Fibroblast of lung (primary cell): ENCODE results near the gene ZNF598.

Experiments used
- CTCF ChIP-seq, 2 donors: IDR thresholded peaks in 1 of 2; conservative IDR thresholded peaks in 1 of 2; 1 replicate in 1 of 2; 2 replicates in 1 of 2; pipeline ENCODE4 v1.5.1; 2011 to 2012; ENCODE audit warnings: low read length in 2 of 2, control low read depth in 1 of 2, inconsistent platforms in 1 of 2, low read depth in 1 of 2, mild to moderate bottlenecking in 1 of 2
- EZH2 ChIP-seq: IDR thresholded peaks from 2 replicates; pipeline ENCODE4 v1.5.1; 2012; ENCODE audit warnings: low read length, control low read depth, mild to moderate bottlenecking; ENCODE audit errors: missing control alignments

- peak; percentile 41 for TF ChIP-seq EZH2
- no peak for TF ChIP-seq CTCF (conservative IDR thresholded peaks at IDR 0.05 in 1 of 2, IDR thresholded peaks at IDR 0.05 in 1 of 2; ENCODE audit: low read depth in 1 of 2, low read length in 2 of 2)
Observed at GRCh38 chr16:1991135-1991551, 18.5 kb downstream of the ZNF598 start.
